Hindlimb muscle (tissue), 1 donor: Measurements from ENCODE around the gene ZNF774. TPM values are rescaled to one million over a fixed set of nuclear protein-coding genes. Genes with fewer than 3 reads are reported as not detected.
"Not testable (repeated sequence)": the region's sequence is repeated elsewhere in the genome, so short reads cannot be mapped to it uniquely, and the experiment has no call there.

ENCODE experiments used
- DNase-seq: peaks from one replicate; pipeline ENCODE4 v3.0.0-alpha.2; 2013
- polyA plus RNA-seq: library from polyadenylated mRNA; unstranded; fragments of 120-200 nt; gene quantifications from one replicate; pipeline ENCODE4 v1.2.1, GENCODE V29; 2013; ENCODE audit not compliant: insufficient read length

The ZNF774 gene
- polyA plus RNA-seq, 1 donor: 3.6 TPM

DNA sequence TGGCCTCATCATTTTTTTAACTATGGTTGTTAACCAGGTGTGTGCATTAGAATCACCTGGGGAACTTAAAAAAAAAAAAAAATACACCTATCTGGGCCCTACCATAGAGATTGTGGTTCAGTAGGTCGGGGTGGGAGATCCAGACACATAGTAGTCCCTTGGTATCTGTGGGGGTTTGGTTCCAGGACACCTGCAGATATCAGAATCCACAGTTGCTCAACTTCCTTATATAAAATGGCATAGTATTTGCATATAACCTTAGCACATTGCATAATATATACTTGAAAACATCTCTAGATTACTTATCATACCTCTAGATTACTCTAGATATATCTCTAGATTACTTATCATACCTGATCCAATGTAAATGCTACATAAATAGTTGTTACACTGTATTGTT is 41.0 kb downstream of the ZNF774 start:
- DNase-seq: no peak

DNA sequence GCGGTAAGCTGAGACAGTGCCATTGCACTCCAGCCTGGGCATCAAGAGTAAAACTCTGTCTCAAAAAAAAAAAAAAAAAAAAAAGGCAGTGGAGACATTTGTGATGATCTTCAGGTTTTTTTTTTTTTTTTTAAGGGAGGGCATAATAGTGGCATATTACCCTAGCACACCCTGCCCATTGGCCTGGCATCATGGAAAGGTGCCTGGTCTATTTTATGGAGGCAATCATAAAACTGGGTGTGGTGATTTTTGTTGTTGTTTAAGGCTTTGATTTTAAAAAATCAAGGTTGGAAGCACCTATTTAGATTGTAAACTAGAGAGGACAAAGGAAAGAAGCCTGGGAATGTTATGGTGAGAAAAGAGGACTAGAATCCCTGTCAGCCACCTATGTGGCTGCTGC is 42.0 kb downstream of the ZNF774 start:
- no peak for DNase-seq

DNA sequence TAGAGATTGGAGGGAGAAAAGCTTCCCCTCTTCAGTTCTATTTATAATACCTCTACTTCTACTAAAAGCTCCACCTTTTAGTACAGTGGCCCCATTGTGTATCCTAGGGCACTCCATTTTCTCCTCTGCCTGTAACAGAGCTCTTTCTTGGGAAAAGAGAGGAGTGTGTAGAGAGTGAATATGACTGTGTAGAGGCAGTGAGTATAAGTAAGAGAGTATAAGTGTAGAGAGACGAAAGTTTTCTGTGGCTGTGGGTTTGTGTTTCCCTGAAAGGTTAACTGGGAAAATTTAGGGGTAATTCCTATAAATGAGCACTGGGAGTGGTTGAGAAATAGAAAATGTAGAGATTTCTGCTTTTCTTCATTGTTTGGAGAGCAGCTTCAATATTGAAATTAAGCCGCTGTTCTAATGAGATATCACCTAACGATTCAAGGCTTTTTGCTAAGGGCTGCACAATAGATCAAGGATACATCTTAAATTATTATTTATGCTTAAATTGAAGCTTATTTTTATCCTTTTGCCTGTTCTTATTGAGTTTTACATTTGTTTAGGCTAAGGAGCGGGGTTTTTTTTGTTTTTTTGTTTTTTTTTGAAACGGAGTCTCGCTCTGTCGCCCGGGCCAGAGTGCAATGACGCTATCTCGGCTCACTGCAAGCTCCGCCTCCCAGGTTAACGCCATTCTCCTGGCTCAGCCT is 42.8 kb downstream of the ZNF774 start:
- DNase-seq: no peak

DNA sequence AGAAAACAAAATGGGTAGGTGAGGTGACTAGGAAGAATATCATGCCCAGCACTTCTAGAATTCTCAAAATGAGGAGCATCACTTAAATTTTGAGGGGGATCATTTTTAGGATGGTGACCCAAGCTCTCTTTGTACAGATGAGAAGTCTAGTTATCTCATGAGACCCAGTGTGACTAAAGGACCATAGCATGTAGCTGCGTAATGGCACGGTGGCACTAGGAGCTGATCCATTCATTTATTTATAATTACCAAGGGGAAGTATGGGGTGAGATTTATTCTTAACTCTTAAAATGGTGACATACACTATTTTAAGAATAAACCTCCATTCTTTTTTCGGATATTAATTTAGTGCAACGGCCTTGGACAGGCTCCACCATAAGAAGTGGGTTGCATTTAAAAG is 44.2 kb downstream of the ZNF774 start:
- DNase-seq: no peak

DNA sequence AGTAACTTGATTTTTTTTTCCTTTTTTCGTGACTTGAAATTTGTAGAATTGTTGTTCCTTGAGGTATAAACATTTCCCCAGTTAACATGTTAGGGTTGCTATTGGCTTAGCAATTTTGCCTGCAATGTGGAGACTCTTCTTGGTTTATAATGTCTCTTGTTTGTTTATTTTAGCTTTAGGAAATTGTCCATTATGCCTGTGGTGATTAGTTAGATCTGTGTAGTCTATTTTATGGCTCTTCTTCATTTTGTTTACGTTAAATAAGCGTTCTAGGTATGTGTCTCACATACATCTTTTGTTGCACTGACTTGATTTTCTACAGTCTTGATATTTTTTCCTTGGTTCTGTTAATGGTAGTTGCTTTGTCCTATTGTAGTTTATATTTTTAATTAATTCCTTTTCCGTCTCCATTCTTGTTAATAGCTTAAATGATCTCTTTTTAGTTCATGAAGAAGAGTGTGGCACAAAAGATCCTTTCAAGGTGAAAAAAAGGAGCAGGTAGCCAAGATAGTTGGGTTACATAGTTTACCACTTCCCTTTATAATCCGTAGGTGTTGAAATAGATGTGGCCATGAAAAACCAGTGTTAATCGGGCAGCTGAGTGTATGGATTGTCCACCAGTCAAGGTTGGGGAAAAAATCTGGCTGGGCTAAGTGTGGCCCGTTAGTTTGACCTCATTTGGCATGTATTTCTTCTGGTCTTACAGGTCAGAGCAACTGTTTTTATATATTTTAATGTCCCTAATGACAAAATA is 48.1 kb downstream of the ZNF774 start:
- DNase-seq: no peak

DNA sequence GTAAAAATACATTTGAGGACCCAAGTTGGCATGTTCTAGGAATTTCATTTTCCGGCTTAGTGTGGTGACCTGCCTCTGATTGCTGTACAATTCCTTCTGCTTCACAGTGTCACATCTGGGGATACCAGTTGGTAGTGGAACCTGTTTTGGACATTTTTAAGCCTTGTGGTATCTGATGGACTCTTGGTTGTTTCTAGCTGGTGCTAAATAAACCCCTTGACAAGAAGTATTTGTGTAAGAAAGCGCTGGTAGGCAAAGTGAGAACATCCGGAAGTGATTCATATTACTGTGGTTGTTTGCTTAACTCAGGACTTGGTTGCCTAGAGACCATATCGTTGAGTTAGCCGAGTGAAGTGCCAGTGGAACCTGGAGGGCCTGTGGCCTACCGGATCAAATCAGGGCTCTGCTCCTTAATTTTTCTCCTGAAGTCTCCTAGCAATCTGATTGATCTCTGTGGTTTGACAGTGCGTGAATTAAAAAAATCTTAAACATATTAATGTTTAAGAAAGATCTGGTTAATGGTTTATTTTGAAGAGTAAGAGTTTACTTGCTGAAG is 48.8 kb downstream of the ZNF774 start:
- DNase-seq: peak; percentile 74

DNA sequence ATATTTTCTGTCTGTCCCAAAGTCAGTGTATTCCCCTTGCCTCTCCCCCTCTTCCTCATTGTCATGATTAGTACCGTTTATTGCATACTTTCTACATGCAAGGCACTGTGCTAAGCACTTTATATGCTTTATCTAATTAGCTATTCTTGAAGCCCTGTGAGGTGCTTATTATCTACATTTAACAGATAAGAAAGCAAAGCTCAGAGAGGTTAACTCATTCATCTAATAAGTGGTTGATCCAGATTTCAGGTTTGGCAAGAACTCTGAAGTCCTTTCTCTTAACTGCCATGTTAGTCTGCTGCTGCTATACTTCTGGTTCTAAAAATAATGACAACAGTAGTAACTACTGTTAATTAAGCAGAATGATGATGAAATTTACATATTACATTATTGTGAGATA is 49.4 kb downstream of the ZNF774 start:
- DNase-seq: no peak

DNA sequence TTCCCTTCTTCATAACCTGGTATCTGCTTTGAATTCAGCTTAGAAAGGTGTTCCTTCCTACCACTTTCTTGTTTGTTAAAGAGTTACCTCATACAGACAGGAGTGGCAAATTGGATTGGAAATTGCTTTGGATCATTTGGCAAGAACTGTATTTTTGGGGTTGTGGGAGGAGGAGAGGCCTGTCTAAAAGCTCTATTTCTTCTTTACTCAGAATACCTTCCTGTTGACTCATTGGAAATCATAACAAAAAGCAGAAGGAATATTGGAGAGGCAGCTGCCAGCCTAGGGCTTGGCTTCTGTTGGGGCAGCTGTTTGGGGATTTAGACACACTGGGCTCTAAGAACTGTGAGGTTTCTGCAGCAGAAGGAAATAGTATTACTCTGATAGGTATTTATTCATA is 50.1 kb downstream of the ZNF774 start:
- DNase-seq: peak; percentile 70

DNA sequence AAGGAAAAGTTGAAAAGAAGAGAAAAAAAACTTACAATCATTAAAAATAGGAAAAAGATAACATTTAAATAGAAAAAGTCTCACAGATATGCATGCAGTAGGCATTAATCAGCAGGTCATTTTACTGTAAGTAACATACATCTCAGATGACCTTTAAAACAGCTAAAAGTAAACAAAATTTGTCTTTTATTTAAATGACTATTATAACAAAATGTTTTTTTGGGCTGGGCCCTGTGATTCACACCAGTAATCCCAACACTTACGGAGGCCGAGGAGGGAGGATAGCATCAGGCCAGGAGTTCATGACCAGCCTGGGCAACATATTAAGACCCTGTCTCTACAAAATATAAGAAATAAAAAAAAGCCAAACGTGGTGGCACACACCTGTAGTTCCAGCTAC is 50.7 kb downstream of the ZNF774 start:
- no peak for DNase-seq

DNA sequence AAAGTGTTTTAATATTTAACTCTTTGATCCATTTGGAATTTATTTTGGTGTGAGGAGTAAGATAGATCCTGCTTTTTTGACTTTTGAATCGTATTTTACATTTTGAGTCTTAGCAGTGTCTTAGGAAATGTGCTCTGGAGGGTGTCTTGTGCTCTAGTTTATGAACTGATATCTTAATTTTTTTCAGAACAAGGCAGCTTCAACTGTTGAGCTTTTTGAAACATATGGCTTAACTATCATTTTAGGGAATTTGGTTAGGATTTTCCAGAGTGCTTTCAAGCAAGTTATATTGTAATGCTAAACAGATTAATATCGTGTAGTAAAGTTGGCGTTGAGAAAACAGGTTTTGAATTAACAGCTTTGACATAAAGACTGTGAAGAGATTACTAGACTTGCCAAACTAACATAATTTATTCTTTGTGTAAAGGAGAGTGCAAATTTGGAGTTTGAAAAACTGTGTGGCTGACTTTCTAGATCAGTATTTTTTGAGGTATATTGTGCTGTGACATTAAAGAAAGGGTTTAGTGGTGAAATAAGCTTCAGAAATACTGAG is 53.0 kb downstream of the ZNF774 start:
- DNase-seq: no peak

DNA sequence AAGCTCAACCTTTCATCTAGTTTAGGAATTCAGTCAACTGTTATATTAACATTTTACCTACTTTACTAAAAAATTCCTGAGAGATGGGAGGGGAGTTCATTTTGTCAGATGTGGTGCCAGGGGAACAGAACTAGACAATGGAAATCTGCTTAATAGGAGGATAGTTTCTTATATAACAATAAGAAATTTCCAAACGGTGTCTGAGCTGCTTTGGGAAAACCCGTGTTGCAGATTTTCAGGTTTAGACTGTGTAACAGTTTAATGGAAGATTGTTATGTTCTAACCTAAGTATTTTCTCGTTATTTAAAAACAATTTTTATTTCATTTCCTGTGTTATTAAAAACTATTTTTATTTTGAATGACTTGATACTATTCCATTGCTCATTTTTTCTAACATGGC is 55.3 kb downstream of the ZNF774 start:
- DNase-seq: no peak

DNA sequence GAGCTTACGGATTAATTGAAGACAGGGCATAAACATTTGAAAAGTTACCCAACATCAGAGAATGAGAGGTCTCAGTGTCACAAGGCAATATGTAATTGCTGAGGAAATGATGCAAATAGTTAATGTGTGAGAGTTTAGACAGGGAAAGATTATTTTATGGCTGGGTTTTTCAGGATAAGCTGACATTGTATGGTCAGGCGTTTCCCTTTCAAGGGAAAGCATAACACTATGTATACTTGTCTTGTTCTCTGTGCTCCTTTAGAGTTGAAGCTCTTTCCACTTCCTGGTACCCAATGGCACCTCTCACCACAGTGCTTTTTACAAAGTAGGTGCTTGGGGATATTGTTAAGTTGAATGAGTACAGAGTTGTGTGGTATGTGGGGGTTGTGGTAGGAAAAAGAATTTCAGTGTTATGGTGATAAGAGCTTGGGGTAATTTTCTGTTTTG is 55.8 kb downstream of the ZNF774 start:
- no peak for DNase-seq

DNA sequence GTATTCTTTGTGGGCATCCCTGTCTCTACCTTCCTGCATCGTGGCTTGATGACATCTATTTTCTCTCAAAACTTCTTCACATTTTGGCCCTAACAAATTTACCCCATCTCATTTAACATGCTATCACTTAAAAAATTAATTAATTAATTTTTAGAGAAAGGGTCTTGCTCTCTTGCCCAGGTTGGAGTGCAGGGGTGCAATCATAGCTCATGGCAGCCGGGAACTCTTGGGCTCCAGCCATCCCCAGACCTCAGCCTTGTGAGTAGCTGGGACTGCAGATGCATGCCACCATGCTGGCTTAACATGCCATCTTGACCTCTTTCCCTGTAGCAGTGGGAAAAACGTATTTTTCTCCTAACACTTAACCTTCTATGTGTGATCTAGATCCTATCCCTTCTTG is 56.6 kb downstream of the ZNF774 start:
- DNase-seq: no peak

DNA sequence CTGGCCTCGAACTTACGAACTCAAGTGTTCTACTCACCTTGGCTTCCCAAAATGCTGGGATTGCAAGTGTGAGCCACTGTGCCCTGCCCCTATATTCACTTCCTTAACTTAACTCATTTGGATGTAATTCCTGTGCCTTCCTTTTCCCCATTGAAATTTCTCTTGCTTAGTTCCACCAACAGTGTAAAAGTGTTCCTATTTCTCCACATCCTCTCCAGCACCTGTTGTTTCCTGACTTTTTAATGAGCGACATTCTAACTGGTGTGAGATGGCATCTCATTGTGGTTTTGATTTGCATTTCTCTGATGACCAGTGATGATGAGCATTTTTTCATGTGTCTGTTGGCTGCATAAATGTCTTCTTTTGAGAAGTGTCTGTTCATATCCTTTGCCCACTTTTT is 57.5 kb downstream of the ZNF774 start:
- DNase-seq: not testable (repeated sequence)

DNA sequence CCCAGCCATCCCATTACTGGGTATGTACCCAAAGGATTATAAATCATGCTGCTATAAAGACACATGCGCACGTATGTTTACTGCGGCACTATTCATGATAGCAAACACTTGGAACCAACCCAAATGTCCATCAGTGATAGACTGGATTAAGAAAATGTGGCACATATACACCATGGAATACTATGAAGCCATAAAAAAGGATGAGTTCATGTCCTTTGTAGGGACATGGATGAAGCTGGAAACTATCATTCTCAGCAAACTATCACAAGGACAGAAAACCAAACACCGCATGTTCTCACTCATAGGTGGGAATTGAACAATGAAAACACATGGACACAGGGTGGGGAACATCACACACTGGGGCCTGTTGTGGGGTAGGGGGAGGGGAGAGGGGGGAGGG is 58.2 kb downstream of the ZNF774 start:
- not testable (repeated sequence) for DNase-seq

DNA sequence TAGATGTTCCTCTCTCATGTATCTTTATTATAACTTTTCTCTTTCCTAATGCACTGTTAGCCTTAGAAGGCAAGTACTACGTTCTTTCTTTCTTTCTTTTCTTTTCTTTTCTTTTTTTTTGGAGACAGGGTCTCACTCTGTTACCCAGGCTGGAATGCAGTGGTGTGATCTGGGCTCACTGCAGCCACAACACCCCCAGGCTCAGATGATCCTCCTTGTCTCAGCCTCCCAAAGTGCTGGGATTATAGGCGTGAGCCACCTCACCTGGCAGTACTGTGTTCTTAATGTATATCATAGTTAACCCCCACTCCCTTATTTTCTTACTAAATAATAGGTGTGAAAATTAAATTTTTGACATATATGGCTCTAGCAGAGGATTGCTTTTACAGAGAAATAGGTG is 59.1 kb downstream of the ZNF774 start:
- DNase-seq: no peak

Other genes with a start within 250 kb of the ZNF774 start
- gene IDH2, start 249.8 kb upstream of the ZNF774 start, polyA plus RNA-seq: 292 TPM
- gene SEMA4B, start 151.0 kb upstream of the ZNF774 start, polyA plus RNA-seq: 9.0 TPM
- gene CIB1, start 118.3 kb upstream of the ZNF774 start, polyA plus RNA-seq: 23.1 TPM
- gene GDPGP1, start 118.1 kb upstream of the ZNF774 start, polyA plus RNA-seq: 3.4 TPM
- gene TTLL13, start 102.7 kb upstream of the ZNF774 start, polyA plus RNA-seq: not detected
- 104 TPM for gene NGRN, start 86.6 kb upstream of the ZNF774 start, polyA plus RNA-seq
- 68.8 TPM for gene IQGAP1, start 36.0 kb downstream of the ZNF774 start, polyA plus RNA-seq
- 26.4 TPM for gene CRTC3, start 177.6 kb downstream of the ZNF774 start, polyA plus RNA-seq